Central memory CD8-positive, alpha-beta T cell (primary cell): ENCODE data around the gene HDAC7.
A peak's percentile ranks its signal among the peaks of the same experiment; 100 is the strongest.

Experiments used
- ATAC-seq: fragments of 150-1000 bp; cut with Tn5 transposase; replicated peaks from 2 replicates; pipeline ENCODE4 v1.10.0; 2022; ENCODE audit warnings: mild to moderate bottlenecking, moderate FRiP score, moderate number of reproducible peaks; ENCODE audit not compliant: poor library complexity, severe bottlenecking; ENCODE audit errors: extremely low read depth
- DNase-seq, 2 donors: peaks; one replicate each; pipeline ENCODE4 v3.0.0; 2021; ENCODE audit warnings: low spot score in 2 of 2
- H3K27ac Mint-ChIP-seq: one replicate; pipeline ENCODE4 v1.8.0; 2022; ENCODE audit warnings: low read depth, mild to moderate bottlenecking, moderate library complexity, mixed read lengths
- H3K27me3 Mint-ChIP-seq: one replicate; pipeline ENCODE4 v1.8.0; 2022; ENCODE audit warnings: mixed read lengths
- H3K36me3 Mint-ChIP-seq: one replicate; pipeline ENCODE4 v1.8.0; 2022; ENCODE audit warnings: mild to moderate bottlenecking, moderate library complexity, mixed read lengths; ENCODE audit not compliant: insufficient read depth
- H3K4me1 Mint-ChIP-seq: one replicate; pipeline ENCODE4 v1.8.0; 2022; ENCODE audit warnings: mixed read lengths
- H3K4me3 Mint-ChIP-seq: one replicate; pipeline ENCODE4 v1.8.0; 2022; ENCODE audit warnings: mild to moderate bottlenecking, moderate library complexity, mixed read lengths
- H3K9me3 Mint-ChIP-seq: one replicate; pipeline ENCODE4 v1.8.0; 2022; ENCODE audit warnings: mixed read lengths

HDAC7 gene

DNA sequence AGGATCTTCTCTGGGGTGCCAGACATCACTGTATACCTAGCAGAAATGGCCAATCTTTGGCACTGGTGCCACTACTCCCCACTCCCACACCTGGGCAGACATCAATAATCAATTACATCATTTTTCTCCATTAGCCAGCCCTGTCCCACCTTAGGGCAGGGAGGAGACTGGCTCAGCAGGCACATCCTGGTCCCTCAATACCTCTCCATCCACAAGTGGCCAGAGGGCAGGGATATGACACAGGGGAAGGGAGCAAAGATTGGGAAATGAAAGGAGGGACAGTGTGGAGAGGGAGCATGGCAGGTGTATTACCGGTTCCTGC, 71.2 kb downstream of the HDAC7 start:
- no peaks in the 10 kb centered on the region for H3K9me3 Mint-ChIP-seq
- H3K36me3 Mint-ChIP-seq, result peaks cover 2% of the 10 kb centered on the region
- no peak overlapping the region for H3K4me3 Mint-ChIP-seq
- H3K27ac Mint-ChIP-seq, result no peak overlapping the region
- no peak for ATAC-seq
- H3K4me1 Mint-ChIP-seq, result peaks cover 9% of the 10 kb centered on the region
- H3K27me3 Mint-ChIP-seq, result peaks cover 35% of the 10 kb centered on the region
- DNase-seq, result no peak

DNA sequence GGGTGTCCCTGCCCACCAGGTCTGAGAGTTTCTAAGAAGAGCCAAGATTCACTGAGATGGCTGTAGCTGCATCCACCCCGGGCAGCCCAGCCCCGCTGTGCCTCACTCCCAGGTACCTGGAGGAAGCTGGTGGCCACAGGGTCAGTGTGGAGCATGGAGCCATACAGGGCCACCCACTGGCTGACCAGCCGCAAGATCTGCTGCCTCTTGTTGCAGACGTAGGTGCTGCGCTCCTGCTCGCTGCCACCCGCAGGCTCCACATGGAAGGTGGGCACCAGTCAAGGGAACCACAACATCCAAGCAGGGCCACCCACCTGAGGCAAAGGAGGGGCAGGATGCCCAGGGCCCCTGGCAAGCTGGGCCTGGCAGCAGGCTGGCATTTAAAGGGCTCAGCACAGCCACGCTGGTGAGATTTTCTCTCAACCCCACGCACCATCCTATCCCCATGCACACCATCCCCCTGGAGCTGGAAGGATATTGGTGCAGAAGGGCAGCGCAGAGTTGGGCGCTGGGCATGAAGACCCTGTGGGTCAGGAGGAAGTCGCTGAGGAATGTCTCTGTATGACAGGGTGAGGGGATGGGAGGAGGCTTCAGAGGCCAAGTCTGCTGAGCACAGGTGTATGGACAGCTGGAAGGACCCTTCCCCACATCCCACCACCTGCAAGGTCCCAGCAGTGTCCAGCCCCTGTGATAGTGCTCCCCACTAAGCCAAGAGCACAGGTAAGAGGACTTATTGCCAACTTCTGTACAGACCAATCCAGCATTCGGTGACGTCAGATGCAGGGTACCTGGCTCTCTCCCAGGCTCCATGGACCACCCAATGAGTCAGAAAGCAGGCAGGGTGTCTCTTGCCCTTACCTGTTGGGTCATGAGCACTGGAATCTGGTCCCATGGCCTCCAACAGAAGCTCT, 71.9 kb downstream of the HDAC7 start:
- no peak for DNase-seq
- Mint-ChIP-seq H3K4me1 (peaks cover 7% of the 10 kb centered on the region), H3K9me3 (no peaks in the 10 kb centered on the region), H3K36me3 (peaks cover 2% of the 10 kb centered on the region), H3K27me3 (peaks cover 39% of the 10 kb centered on the region), H3K4me3 (no peak overlapping the region), H3K27ac (no peak overlapping the region)
- no peak for ATAC-seq

DNA sequence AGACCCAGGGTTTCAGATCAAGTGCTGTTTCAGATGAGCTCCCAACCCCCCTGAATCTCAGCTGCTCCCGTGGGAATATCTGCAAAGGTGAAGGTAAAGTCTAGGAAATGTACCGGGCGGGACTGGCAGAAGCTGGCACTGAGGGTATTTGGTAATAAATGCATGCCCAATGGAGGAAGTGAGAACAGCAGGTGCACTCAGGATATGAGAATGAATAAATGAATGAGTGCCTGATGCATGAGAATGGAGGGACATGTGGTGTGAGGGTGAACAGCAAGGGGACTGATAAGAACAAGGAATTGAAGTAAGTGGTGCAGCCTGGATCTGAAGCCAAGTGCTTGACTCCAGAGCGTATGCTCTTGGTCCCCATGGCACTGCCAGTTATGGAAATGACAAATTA, 72.6 kb downstream of the HDAC7 start:
- Mint-ChIP-seq H3K4me3 (no peak overlapping the region), H3K4me1 (peaks cover 12% of the 10 kb centered on the region), H3K9me3 (no peaks in the 10 kb centered on the region), H3K27ac (no peak overlapping the region), H3K27me3 (peaks cover 39% of the 10 kb centered on the region), H3K36me3 (peaks cover 2% of the 10 kb centered on the region)
- no peak for ATAC-seq
- DNase-seq, result no peak

DNA sequence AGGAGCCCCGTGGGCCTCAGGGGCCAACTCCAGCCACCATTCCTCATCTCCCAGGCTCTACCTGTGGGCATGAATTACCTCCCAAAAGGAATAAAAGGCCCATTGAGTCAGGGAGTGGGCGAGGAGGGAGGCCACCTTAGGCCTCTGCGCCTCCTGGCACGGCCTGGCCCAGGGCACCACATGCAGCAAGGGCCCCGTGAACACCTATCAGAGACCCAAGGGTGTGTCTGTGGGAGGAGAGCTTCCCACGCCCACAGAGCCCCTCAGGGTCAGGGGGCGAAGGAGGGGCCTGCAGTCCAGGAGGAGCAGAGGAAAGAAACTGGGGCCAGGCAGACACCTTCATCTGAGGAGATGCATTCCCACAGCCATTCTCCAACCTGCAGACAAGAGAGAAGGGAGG, 73.2 kb downstream of the HDAC7 start:
- H3K27me3 Mint-ChIP-seq, result peaks cover 39% of the 10 kb centered on the region
- H3K27ac Mint-ChIP-seq, result no peak overlapping the region

DNA sequence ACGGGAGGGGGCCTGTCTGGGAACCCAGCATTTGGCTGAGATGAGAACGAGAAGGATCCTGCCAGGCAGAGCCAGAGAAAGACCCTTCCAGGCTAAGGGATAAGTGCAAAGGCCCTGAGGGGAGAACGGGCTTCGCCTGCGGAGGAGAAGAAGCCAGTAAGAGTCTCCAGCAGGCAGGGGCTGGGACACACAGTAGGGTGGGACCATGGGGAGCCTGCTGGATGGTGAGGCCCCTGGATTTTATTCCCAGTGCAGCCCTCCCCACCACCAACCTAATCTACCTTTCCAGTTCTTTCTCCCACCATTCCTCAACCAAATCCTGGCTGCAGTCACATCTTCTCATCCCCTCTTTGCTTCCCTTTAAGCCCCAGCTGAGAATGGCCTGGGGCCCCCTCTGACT, 73.6 kb downstream of the HDAC7 start:
- no peak overlapping the region for H3K4me3 Mint-ChIP-seq
- peaks cover 39% of the 10 kb centered on the region for H3K27me3 Mint-ChIP-seq
- DNase-seq (no peak), ATAC-seq (no peak)
- peaks cover 5% of the 10 kb centered on the region for H3K36me3 Mint-ChIP-seq
- H3K9me3 Mint-ChIP-seq, result no peaks in the 10 kb centered on the region
- H3K4me1 Mint-ChIP-seq, result peaks cover 18% of the 10 kb centered on the region
- H3K27ac Mint-ChIP-seq, result no peak overlapping the region

More for the DNA sequence above, 73.2 kb downstream of the HDAC7 start:
- Mint-ChIP-seq H3K36me3 (peaks cover 2% of the 10 kb centered on the region), H3K9me3 (no peaks in the 10 kb centered on the region), H3K4me3 (no peak overlapping the region), H3K4me1 (peaks cover 14% of the 10 kb centered on the region)
- ATAC-seq (no peak), DNase-seq (no peak)

DNA sequence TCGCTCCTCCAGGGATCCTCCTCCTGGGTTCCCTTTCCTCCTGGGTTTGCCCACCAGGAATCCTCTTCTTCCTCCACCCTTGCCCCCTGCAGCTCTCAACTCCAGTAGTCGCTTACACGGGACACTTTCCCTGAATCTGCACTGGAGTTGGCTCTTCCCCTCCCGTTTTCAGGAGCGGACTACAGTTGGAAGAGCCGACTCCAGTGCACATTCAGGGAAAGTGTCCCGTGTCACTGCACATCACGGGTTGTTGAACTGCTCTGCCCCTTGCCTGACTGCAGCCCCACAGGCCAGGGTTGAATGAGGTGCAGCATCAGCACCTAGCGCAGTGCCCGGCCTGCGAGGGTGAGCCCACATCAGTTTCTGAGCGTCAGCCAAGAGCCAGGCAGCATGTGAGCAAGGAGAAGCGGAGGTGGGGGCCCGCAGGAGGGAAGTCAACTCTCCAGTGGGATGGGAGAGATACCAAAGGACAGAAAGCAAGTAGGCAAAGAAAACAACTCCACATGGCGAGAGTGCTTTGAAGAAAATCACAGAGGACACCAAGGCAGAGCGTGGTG, 74.1 kb downstream of the HDAC7 start:
- ATAC-seq (no peak), DNase-seq (no peak)
- H3K27me3 Mint-ChIP-seq, result peaks cover 39% of the 10 kb centered on the region
- H3K9me3 Mint-ChIP-seq, result no peaks in the 10 kb centered on the region
- H3K36me3 Mint-ChIP-seq, result peaks cover 5% of the 10 kb centered on the region
- H3K27ac Mint-ChIP-seq, result no peak overlapping the region
- H3K4me1 Mint-ChIP-seq, result peaks cover 23% of the 10 kb centered on the region
- no peak overlapping the region for H3K4me3 Mint-ChIP-seq

DNA sequence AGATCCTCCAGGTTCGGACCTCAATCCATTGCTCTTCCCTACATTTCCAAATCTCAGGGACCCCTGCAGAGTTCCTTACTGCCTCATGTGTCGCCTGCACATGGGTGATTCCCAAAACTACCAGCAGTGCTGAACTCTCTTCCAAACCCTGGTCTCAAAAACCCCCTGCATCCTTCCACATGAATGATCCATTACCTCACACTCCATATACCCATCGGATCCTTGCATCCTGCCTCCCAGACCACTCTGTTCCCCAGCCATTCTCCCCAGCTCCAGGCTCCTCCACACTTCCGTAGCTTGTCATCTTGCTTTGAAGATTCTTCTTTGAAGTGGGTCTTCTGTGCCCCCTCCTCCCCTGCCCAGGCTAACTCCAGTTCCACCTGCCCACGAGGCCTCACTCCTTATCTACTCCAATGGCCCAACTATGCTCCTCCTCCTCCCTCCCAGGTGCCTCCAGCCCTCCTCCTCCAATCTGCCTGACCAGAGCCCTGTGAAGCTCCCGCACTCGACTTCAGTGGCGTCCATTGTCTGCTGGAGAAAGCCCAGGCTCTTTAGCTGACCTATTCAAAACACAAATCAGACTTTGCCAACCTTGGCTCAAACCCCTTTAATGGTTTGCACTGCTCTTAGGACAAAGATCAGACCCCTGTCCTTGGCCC, 74.8 kb downstream of the HDAC7 start:
- DNase-seq, result no peak
- ATAC-seq, result no peak
- Mint-ChIP-seq H3K4me3 (no peak overlapping the region), H3K27ac (no peak overlapping the region), H3K36me3 (peaks cover 5% of the 10 kb centered on the region), H3K27me3 (peaks cover 39% of the 10 kb centered on the region), H3K9me3 (no peaks in the 10 kb centered on the region), H3K4me1 (peaks cover 30% of the 10 kb centered on the region)

DNA sequence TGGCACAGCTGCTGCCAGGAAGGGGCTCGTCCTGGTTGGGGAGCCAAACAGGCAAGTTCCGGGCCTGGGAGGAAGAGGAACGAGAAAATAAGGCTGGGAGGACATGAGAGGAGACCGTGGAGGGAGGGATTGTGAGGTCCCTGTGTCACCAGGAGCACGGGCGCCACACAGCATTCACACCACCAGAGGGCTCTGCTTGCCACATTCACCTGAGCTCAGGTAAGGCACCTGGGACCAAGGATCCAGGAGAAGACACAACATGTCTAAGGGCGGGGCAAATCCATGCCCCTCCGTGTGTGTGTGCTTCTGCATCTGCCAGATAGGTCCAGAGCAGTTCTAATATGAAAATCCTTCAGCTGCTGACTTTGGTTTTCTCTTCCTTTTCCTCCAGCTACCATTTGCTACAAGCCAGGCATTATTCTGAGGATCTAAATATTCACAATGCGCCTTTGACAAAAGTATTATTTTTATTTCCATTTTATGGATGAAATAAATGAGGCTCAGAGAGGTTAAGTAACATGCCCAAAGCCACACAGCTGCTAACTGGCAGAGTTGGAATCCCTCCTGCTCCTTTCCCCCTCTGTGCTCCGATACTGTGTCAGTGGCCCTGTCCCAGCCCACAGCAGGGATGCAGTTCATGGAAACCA, 75.6 kb downstream of the HDAC7 start:
- Mint-ChIP-seq H3K4me3 (no peak overlapping the region), H3K27ac (no peak overlapping the region), H3K27me3 (peaks cover 39% of the 10 kb centered on the region), H3K36me3 (peaks cover 5% of the 10 kb centered on the region), H3K9me3 (no peaks in the 10 kb centered on the region), H3K4me1 (peaks cover 36% of the 10 kb centered on the region)
- ATAC-seq, result no peak
- peak in 1 of 2 donors; percentile 25 for DNase-seq

DNA sequence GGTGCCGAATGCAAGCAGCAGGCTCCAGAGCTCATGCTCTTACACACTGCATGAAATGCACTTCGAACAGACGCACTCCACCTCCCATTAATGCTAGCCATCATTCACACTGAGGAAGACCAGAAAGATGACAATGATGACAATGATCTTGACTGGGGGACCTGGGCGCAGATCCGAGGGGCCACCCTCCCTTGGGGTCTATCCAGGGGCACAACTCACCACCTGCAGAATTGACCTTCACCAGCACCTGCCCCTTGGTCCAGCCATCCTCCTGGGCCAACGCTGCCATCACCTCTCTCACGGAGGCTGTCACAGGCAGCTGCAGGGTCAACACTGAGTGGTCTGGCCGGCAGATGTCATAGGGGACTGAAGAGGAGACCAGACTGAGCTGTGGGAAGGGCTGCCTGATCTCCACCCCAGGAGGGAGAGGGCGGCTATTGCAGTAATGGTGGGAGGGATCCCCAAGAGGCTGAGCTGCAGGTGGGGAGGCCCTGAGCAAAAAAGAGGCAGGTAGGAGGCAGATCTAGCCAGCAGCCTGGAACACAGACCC, 76.3 kb downstream of the HDAC7 start:
- peaks cover 5% of the 10 kb centered on the region for H3K36me3 Mint-ChIP-seq
- ATAC-seq (no peak), DNase-seq (no peak)
- H3K4me3 Mint-ChIP-seq, result no peak overlapping the region
- peaks cover 39% of the 10 kb centered on the region for H3K27me3 Mint-ChIP-seq
- H3K4me1 Mint-ChIP-seq, result peaks cover 36% of the 10 kb centered on the region
- H3K9me3 Mint-ChIP-seq, result no peaks in the 10 kb centered on the region
- no peak overlapping the region for H3K27ac Mint-ChIP-seq

DNA sequence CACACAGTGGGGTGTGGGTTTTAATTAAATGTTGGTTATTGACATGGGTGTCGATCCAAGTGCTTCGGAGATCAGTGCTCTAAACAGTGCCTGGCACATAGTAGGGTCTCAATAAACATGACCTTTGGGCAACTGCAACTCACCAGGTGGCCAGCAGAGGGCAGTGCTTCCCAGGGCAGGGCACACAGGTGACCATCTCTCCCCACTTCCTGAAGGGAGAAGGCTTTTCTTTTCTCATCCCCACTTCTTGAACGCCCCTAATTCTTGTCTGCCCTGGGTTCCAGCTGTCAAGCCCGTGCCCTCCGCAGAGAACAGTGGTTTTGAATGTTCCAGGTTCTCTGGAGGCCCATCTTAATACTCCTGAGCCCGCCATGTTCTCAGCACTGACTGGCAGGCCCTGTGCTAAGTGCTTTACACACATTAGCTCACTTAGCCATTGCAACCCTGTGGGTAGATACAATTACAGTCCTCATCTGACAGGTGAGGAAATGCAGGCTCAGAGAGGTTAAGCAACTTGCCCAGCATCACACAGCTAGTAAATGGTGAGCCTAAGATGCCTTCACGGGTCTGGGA, 77.4 kb downstream of the HDAC7 start:
- peaks cover 38% of the 10 kb centered on the region for H3K4me1 Mint-ChIP-seq
- H3K36me3 Mint-ChIP-seq, result peaks cover 5% of the 10 kb centered on the region
- H3K27me3 Mint-ChIP-seq, result peaks cover 39% of the 10 kb centered on the region
- H3K27ac Mint-ChIP-seq, result no peak overlapping the region
- ATAC-seq, result peak; percentile 27
- peak; percentile 35 to 56 for DNase-seq
- no peaks in the 10 kb centered on the region for H3K9me3 Mint-ChIP-seq
- H3K4me3 Mint-ChIP-seq, result no peak overlapping the region

DNA sequence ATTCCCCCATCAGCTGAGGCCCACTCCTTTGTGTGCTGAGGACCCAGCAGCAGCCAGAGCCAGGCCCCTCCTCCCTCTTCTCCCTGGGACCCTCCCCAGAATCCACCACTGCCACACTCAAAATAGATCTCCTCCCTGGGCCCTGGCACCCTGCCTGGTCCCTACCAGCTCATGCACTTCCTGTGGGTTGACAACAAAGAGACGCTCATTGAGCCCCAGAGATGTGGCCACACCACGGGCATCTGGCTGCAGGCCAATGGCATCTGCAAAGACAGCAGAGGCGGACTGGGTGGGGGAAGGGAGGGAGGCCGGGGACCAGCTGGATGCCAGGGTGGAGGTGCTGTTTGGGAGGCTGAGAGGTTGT, 78.4 kb downstream of the HDAC7 start:
- Mint-ChIP-seq H3K27me3 (peaks cover 33% of the 10 kb centered on the region), H3K4me1 (peaks cover 43% of the 10 kb centered on the region), H3K4me3 (peak overlapping the region; percentile 0), H3K27ac (no peak overlapping the region), H3K36me3 (peaks cover 5% of the 10 kb centered on the region), H3K9me3 (no peaks in the 10 kb centered on the region)
- ATAC-seq (peak; percentile 80), DNase-seq (peak; percentile 63 to 74)

DNA sequence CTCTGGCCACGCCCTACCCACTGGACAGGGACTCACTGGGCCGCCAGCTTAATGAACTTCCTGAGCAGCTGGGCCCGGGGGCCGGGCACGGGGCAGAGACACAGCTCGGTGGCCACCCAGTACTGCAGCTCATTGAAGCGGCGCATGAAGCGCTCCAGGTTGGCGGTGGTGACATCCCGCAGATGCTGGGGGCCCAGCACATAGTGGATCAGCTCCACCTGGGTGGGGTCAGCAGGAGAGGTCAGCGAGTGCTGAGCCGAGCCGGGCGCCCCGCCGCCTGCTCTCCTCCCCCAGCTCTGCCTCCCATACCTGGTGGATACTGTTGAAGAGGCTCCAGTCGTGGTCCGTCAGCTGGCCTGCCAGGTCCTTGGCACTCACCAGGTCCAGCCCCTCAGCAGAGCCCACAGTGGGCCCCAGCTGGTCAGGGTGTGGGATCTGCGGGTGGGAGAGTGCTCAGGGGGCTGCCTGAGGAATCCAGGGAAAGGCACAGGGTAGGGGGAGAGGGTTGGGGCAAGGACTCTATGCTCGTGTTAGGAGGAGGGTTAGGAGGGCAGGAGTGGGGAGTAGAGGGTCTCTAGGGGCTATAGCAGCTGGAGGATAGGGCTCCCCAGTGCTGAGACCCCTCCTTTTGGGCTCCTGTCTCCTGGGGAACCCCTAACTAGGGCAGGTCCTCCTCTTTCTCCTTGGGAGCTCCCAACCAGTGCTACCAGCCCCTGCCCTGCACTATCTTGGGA, 78.9 kb downstream of the HDAC7 start:
- DNase-seq, result no peak
- peak overlapping the region; percentile 27 for H3K4me3 Mint-ChIP-seq
- H3K36me3 Mint-ChIP-seq, result peaks cover 5% of the 10 kb centered on the region
- no peak for ATAC-seq
- H3K9me3 Mint-ChIP-seq, result no peaks in the 10 kb centered on the region
- H3K4me1 Mint-ChIP-seq, result peaks cover 43% of the 10 kb centered on the region
- peaks cover 28% of the 10 kb centered on the region for H3K27me3 Mint-ChIP-seq
- no peak overlapping the region for H3K27ac Mint-ChIP-seq
